Measurements from ENCODE around the gene AP2B1. TPM values are rescaled to one million over a fixed set of nuclear protein-coding genes. Genes with fewer than 3 reads are reported as not detected.

The AP2B1 gene
- total RNA-seq, 2 donors from 2014 or later, result 44.5 to 68.3 TPM

GRCh38 chr17:35548208-35548810 is 38.8 kb upstream of the AP2B1 start:
- Histone ChIP-seq H3K36me3 (no peaks in the 10 kb centered on the region), H3K4me1 (ENCODE audit: control insufficient read depth in 1 of 2, low read depth in 2 of 2) (no peaks in the 10 kb centered on the region), H3K27me3 (replicated peaks; ENCODE audit: insufficient read depth) (no peaks in the 10 kb centered on the region), H3K27ac (no peak overlapping the region), H3K4me3 (no peak overlapping the region), H3K9me3 (no peaks in the 10 kb centered on the region)
- ATAC-seq (ENCODE audit: insufficient number of reproducible peaks, low FRiP score, low read depth), result no peak
- TF ChIP-seq CTCF (IDR thresholded peaks at IDR 0.05), result no peak
- no peak for DNase-seq (ENCODE audit: low spot score)

- ATAC-seq (ENCODE audit: insufficient number of reproducible peaks, low FRiP score, low read depth), result no peak
- H3K4me3 ChIP-seq, result no peak overlapping the region
Measured at GRCh38 chr17:35548978-35549377, 38.1 kb upstream of the AP2B1 start.

GRCh38 chr17:35553310-35553709 is 33.8 kb upstream of the AP2B1 start:
- no peak overlapping the region for H3K4me3 ChIP-seq
- no peak for DNase-seq (ENCODE audit: low spot score)
- no peak overlapping the region for H3K27ac ChIP-seq
- TF ChIP-seq CTCF (IDR thresholded peaks at IDR 0.05), result no peak
- no peaks in the 10 kb centered on the region for H3K27me3 ChIP-seq (replicated peaks; ENCODE audit: insufficient read depth)
- no peak for ATAC-seq (ENCODE audit: insufficient number of reproducible peaks, low FRiP score, low read depth)
- H3K9me3 ChIP-seq, result no peaks in the 10 kb centered on the region
- no peaks in the 10 kb centered on the region for H3K4me1 ChIP-seq (ENCODE audit: control insufficient read depth in 1 of 2, low read depth in 2 of 2)
- H3K36me3 ChIP-seq, result no peaks in the 10 kb centered on the region

More at GRCh38 chr17:35548978-35549377, 38.1 kb upstream of the AP2B1 start:
- Histone ChIP-seq H3K27ac (no peak overlapping the region), H3K4me1 (ENCODE audit: control insufficient read depth in 1 of 2, low read depth in 2 of 2) (no peaks in the 10 kb centered on the region), H3K36me3 (no peaks in the 10 kb centered on the region), H3K27me3 (replicated peaks; ENCODE audit: insufficient read depth) (no peaks in the 10 kb centered on the region), H3K9me3 (no peaks in the 10 kb centered on the region)
- TF ChIP-seq CTCF (IDR thresholded peaks at IDR 0.05), result no peak
- no peak for DNase-seq (ENCODE audit: low spot score)

GRCh38 chr17:35554668-35555067 is 32.5 kb upstream of the AP2B1 start:
- Histone ChIP-seq H3K4me3 (no peak overlapping the region), H3K9me3 (no peaks in the 10 kb centered on the region), H3K36me3 (no peaks in the 10 kb centered on the region), H3K4me1 (ENCODE audit: control insufficient read depth in 1 of 2, low read depth in 2 of 2) (no peaks in the 10 kb centered on the region), H3K27ac (no peak overlapping the region), H3K27me3 (replicated peaks; ENCODE audit: insufficient read depth) (no peaks in the 10 kb centered on the region)
- DNase-seq (ENCODE audit: low spot score), result no peak
- no peak for ATAC-seq (ENCODE audit: insufficient number of reproducible peaks, low FRiP score, low read depth)
- no peak for TF ChIP-seq CTCF (IDR thresholded peaks at IDR 0.05)

GRCh38 chr17:35555691-35556090 is 31.4 kb upstream of the AP2B1 start:
- no peak overlapping the region for H3K27ac ChIP-seq
- H3K27me3 ChIP-seq (replicated peaks; ENCODE audit: insufficient read depth), result no peaks in the 10 kb centered on the region
- no peaks in the 10 kb centered on the region for H3K9me3 ChIP-seq
- no peak for DNase-seq (ENCODE audit: low spot score)
- no peak for TF ChIP-seq CTCF (IDR thresholded peaks at IDR 0.05)
- H3K4me1 ChIP-seq (ENCODE audit: control insufficient read depth in 1 of 2, low read depth in 2 of 2), result no peaks in the 10 kb centered on the region
- H3K4me3 ChIP-seq, result no peak overlapping the region
- no peaks in the 10 kb centered on the region for H3K36me3 ChIP-seq
- ATAC-seq (ENCODE audit: insufficient number of reproducible peaks, low FRiP score, low read depth), result no peak

Measured in thoracic aorta (tissue), 2 donors.